K562 (cell line): ENCODE data around the gene SMG6. TPM values are rescaled to one million over a fixed set of nuclear protein-coding genes. Genes with fewer than 3 reads are reported as not detected.

Source experiments
- ATAC-seq: fragments of 200-7000 bp; cut with Tn5 transposase; 3 replicates; pipeline ENCODE4 v1.9.1; 2020; ENCODE audit warnings: moderate library complexity
- BruUV-seq: library from RNA; stranded (reverse); fragments of 400-500 nt; replicated peaks from 2 replicates; lab custom pipeline; 2021; lab: Mats Ljungman, UMichigan
- CTCF ChIA-PET: fragments of 300-600 bp; formaldehyde crosslinking; extraction: SDS; loops from one replicate; lab custom pipeline; 2021; ENCODE audit warnings: low intra/inter-chr PET ratio; lab: Yijun Ruan, JAX
- POLR2A ChIA-PET: fragments of 300-600, 350-650 bp; sonication (Branson Sonifier 250); formaldehyde crosslinking; extraction: SDS; loops from one replicate; lab custom pipeline; 2021; ENCODE audit warnings: antibody characterized with exemption, inconsistent platforms; lab: Yijun Ruan, JAX
- DNase-seq, 4 experiments: peaks; one replicate each; pipeline versions ENCODE4 v3.0.0 to v3.0.0-alpha.2; 2011 to 2018; ENCODE audit warnings: low spot score in 3 of 4, mixed read lengths in 3 of 4; ENCODE audit errors: extremely low read depth in 1 of 4
- FAIRE-seq: peaks from 2 replicates; lab custom pipeline; 2011; peaks lifted over from hg19 to GRCh38; lab: Jason Lieb, UNC
- H2AFZ ChIP-seq: 2 replicates; pipeline ENCODE4 v1.6.0; 2011; ENCODE audit warnings: low read depth, low read length, control low read depth, inconsistent platforms
- H3K27ac ChIP-seq: fragments of 200-600 bp; 3 replicates; pipeline ENCODE4 v1.8.0; 2011; ENCODE audit warnings: low read depth, mild to moderate bottlenecking, control low read depth, inconsistent platforms, low read length, moderate library complexity, mixed read lengths; ENCODE audit errors: extremely low read depth
- H3K27me3 ChIP-seq, 2 experiments: fragments of 300-600 bp in 1 of 2; 2 replicates in 1 of 2; 3 replicates in 1 of 2; pipeline versions ENCODE4 v1.6.0 to v1.8.0; 2011; ENCODE audit warnings: inconsistent platforms in 2 of 2, low read length in 2 of 2, mild to moderate bottlenecking in 1 of 2, mixed read lengths in 1 of 2, moderate library complexity in 1 of 2; ENCODE audit not compliant: control insufficient read depth in 2 of 2, insufficient read depth in 2 of 2
- H3K36me3 ChIP-seq: fragments of 300-600 bp; 3 replicates; pipeline ENCODE4 v1.8.0; 2011; ENCODE audit warnings: mild to moderate bottlenecking, low read length, inconsistent platforms; ENCODE audit not compliant: control insufficient read depth, insufficient read depth
- H3K4me1 ChIP-seq, 2 experiments: fragments of 200-600 bp in 1 of 2; replicated peaks in 1 of 2; 2 replicates in 1 of 2; 3 replicates in 1 of 2; pipeline versions ENCODE4 v1.5.1 to v1.8.0; 2011; ENCODE audit warnings: inconsistent platforms in 2 of 2, low read length in 2 of 2, mild to moderate bottlenecking in 1 of 2, mixed read lengths in 1 of 2, moderate library complexity in 1 of 2; ENCODE audit not compliant: control insufficient read depth in 2 of 2, insufficient read depth in 2 of 2
- H3K4me2 ChIP-seq: 2 replicates; pipeline ENCODE4 v1.6.1; 2011; ENCODE audit warnings: low read length, control low read depth, inconsistent platforms, mixed read lengths; ENCODE audit not compliant: insufficient read depth
- H3K4me3 ChIP-seq: fragments of 200-600 bp; sonication (generic), shearing (Covaris generic); 2 replicates; pipeline ENCODE4 v1.5.1; 2016; ENCODE audit warnings: control low read depth, inconsistent platforms
- H3K79me2 ChIP-seq: fragments of 200-600 bp; 3 replicates; pipeline ENCODE4 v1.8.0; 2011; ENCODE audit warnings: low read length, inconsistent platforms; ENCODE audit not compliant: control insufficient read depth, insufficient read depth
- H3K9ac ChIP-seq, 2 experiments: 2 replicates each; pipeline versions ENCODE4 v1.6.0 to v1.6.1; 2011; ENCODE audit warnings: low read depth in 2 of 2, low read length in 2 of 2, control low read depth in 1 of 2, inconsistent platforms in 1 of 2, mild to moderate bottlenecking in 1 of 2, mixed read lengths in 1 of 2; ENCODE audit not compliant: insufficient read depth in 1 of 2
- H3K9me1 ChIP-seq: one replicate; pipeline ENCODE4 v1.6.0; 2011; ENCODE audit warnings: inconsistent platforms, mild to moderate bottlenecking, low read length, moderate library complexity; ENCODE audit not compliant: control insufficient read depth, insufficient read depth
- H3K9me3 ChIP-seq: replicated peaks from 2 replicates; pipeline ENCODE4 v1.5.1; 2011; ENCODE audit warnings: low read depth, low read length, inconsistent platforms; ENCODE audit not compliant: control insufficient read depth, insufficient read depth
- H4K20me1 ChIP-seq: replicated peaks from 2 replicates; pipeline ENCODE4 v1.6.1; 2011; ENCODE audit warnings: low read length, inconsistent platforms, mixed read lengths; ENCODE audit not compliant: control insufficient read depth, insufficient read depth
- ARID1B ChIP-seq: fragments of 450-650 bp; IDR thresholded peaks from 2 replicates; pipeline ENCODE4 v1.6.1; 2016; ENCODE audit warnings: antibody characterized with exemption, mild to moderate bottlenecking, inconsistent platforms
- CBX1 ChIP-seq: sonication (generic); IDR thresholded peaks from 2 replicates; pipeline ENCODE4 v1.6.1; 2016; ENCODE audit warnings: antibody characterized with exemption, low read depth, mild to moderate bottlenecking
- DDX20 ChIP-seq: fragments of 450-650 bp; IDR thresholded peaks from 2 replicates; pipeline ENCODE4 v1.6.1; 2016; ENCODE audit warnings: missing genetic modification characterization, low read depth, mild to moderate bottlenecking, missing compliant biosample characterization, moderate library complexity
- E2F8 ChIP-seq: fragments of 450-650 bp; IDR thresholded peaks from 2 replicates; pipeline ENCODE4 v1.7.1; 2018; ENCODE audit warnings: mild to moderate bottlenecking, low read depth; ENCODE audit not compliant: partially characterized antibody
- GTF2F1 ChIP-seq: IDR thresholded peaks from 2 replicates; pipeline ENCODE4 v1.6.1; 2011; ENCODE audit warnings: low read depth, low read length, improper control_type of control experiment
- IFI16 ChIP-seq: fragments of 250-450 bp; sonication (Bioruptor Pico); IDR thresholded peaks from 2 replicates; pipeline ENCODE4 v2.1.2; 2022; ENCODE audit warnings: mild to moderate bottlenecking, inconsistent platforms
- MEF2A ChIP-seq: IDR thresholded peaks from 2 replicates; pipeline ENCODE4 v1.6.1; 2011; ENCODE audit warnings: low read depth, mild to moderate bottlenecking, low read length, moderate library complexity; ENCODE audit not compliant: control insufficient read depth
- NFRKB ChIP-seq: fragments of 450-650 bp; IDR thresholded peaks from 2 replicates; pipeline ENCODE4 v1.6.1; 2016; ENCODE audit warnings: low read depth
- PHB2 ChIP-seq: fragments of 450-650 bp; IDR thresholded peaks from 2 replicates; pipeline ENCODE4 v1.6.1; 2017; ENCODE audit warnings: low read depth
- PHF21A ChIP-seq: fragments of 450-650 bp; IDR thresholded peaks from 2 replicates; pipeline ENCODE4 v1.6.1; 2017; ENCODE audit warnings: low read depth, borderline replicate concordance
- RFX7 ChIP-seq: fragments of 250-450 bp; sonication (Bioruptor Pico); IDR thresholded peaks from 2 replicates; pipeline ENCODE4 v1.5.1; 2021; ENCODE audit warnings: mild to moderate bottlenecking
- SMAD4 ChIP-seq: fragments of 250-450 bp; sonication (Bioruptor Pico); conservative IDR thresholded peaks from 2 replicates; pipeline ENCODE4 v1.8.0; 2021; ENCODE audit warnings: inconsistent platforms, mild to moderate bottlenecking, moderate library complexity
- TCF15 ChIP-seq: fragments of 250-450 bp; sonication (Bioruptor Pico); IDR thresholded peaks from 2 replicates; pipeline ENCODE4 v1.8.0; 2022; ENCODE audit warnings: moderate library complexity, mild to moderate bottlenecking, inconsistent platforms
- TFAM ChIP-seq: fragments of 250-450 bp; sonication (Bioruptor Pico); conservative IDR thresholded peaks from 2 replicates; pipeline ENCODE4 v1.5.0; 2021; ENCODE audit warnings: mild to moderate bottlenecking, moderate library complexity
- ZBTB8A ChIP-seq: fragments of 450-650 bp; IDR thresholded peaks from 2 replicates; pipeline ENCODE4 v1.6.1; 2018; ENCODE audit warnings: mild to moderate bottlenecking, moderate library complexity; ENCODE audit not compliant: partially characterized antibody
- ZNF174 ChIP-seq: fragments of 250-450 bp; sonication (Bioruptor Pico); IDR thresholded peaks from 2 replicates; pipeline ENCODE4 v1.4.0; 2020; ENCODE audit warnings: mild to moderate bottlenecking
- ZSCAN32 ChIP-seq: fragments of 450-650 bp; formaldehyde crosslinking; IDR thresholded peaks from 2 replicates; pipeline ENCODE4 v1.4.0; 2020; ENCODE audit warnings: mild to moderate bottlenecking, moderate library complexity
- WGBS: fragments of 100-300 bp; shearing (Covaris generic); methylation state at CpG from one replicate; pipeline ENCODE4 v1.1.6; 2016; ENCODE audit warnings: low coverage, mixed read lengths; ENCODE audit not compliant: insufficient coverage; ENCODE audit errors: missing lambda C conversion rate; 5-methylcytosine and 5-hydroxymethylcytosine counted together
- in situ Hi-C: fragments of 300-500 bp; cut with MboI; formaldehyde crosslinking; loops from 4 replicates; pipeline ENCODE4 v1.15.0; 2018; ENCODE audit warnings: inconsistent platforms, mixed read lengths
- intact Hi-C: fragments of 100-400 bp; cut with micrococcal nuclease; formaldehyde crosslinking; loops from 2 replicates; pipeline ENCODE4 v1.14.2; 2022
- polyA plus RNA-seq, 8 experiments: library from polyadenylated mRNA; depleted of rRNA in 4 of 8; stranded (reverse) in 5 of 8; unstranded in 3 of 8; fragments of >200 nt; fragmentation: Nextera tagmentation in 2 of 8; fragmentation: Illumina TruSeq in 1 of 8; extraction: Ambion mirVana in 2 of 8; extraction: Trizol in 1 of 8; gene quantifications; 2 replicates each; pipeline versions ENCODE4 v1.2.1 to v1.2.3, GENCODE V29; 2011 to 2014; ENCODE audit warnings: inconsistent platforms in 1 of 8, missing spikeins in 1 of 8
- total RNA-seq, 7 experiments: library from RNA; depleted of rRNA in 6 of 7; stranded (reverse); fragments of >200 nt in 6 of 7; fragmentation: Illumina TruSeq in 2 of 7; extraction: Trizol in 2 of 7; gene quantifications; 2 replicates each; pipeline versions ENCODE4 v1.2.1 to v1.2.3, GENCODE V29; 2011 to 2021; ENCODE audit warnings: low replicate concordance in 1 of 7

Gene SMG6
- total and polyA plus RNA-seq, 9 of the 15 experiments (the other 6 are each of a cell fraction or from before 2014, with no cell fraction given), result 0.44 to 13.9 (median 6.0) TPM

- TF ChIP-seq PHF21A (no peak), DDX20 (tag) (no peak), IFI16 (CRISPR knock-in tag) (no peak), ZSCAN32 (CRISPR knock-in tag) (no peak), ZNF174 (CRISPR knock-in tag) (no peak)
These were observed 52.5 kb downstream of the SMG6 start (continued) for GRCh38 chr17:2251098-2251497.

- H3K4me1 ChIP-seq, result no peaks in the 10 kb centered on the region; a peak in 1 of 5 replicates
- intact Hi-C loops, result no loop called here
- ATAC-seq, result no peak
These were observed 53.2 kb downstream of the SMG6 start for GRCh38 chr17:2250140-2251095.

More at GRCh38 chr17:2250140-2251095, 53.2 kb downstream of the SMG6 start:
- no peak overlapping the region for H2AFZ ChIP-seq
- H3K9ac ChIP-seq, result no peak overlapping the region
- ChIA-PET POLR2A (interaction anchor here (0.6 to 0.9 kb wide), 2 partner anchors 16 to 371 kb away, joined by 3 to 4 read pairs; no protein-coding TSS in a partner anchor), CTCF (no interaction called here)
- no peak overlapping the region for H3K4me2 ChIP-seq
- TF ChIP-seq TFAM (CRISPR knock-in tag), result no peak
- TF ChIP-seq ARID1B, result no peak
- TF ChIP-seq MEF2A, result no peak
- no peak for TF ChIP-seq RFX7 (CRISPR knock-in tag)
- no peak for TF ChIP-seq PHB2
- no peak for TF ChIP-seq GTF2F1
- no peak for TF ChIP-seq NFRKB
- no peak for TF ChIP-seq CBX1
- TF ChIP-seq TCF15 (CRISPR knock-in tag), result no peak
- TF ChIP-seq SMAD4, result no peak
- TF ChIP-seq E2F8, result no peak
- no peak for TF ChIP-seq ZBTB8A
- no TSS peak for BruUV-seq
- H3K9me3 ChIP-seq, result no peaks in the 10 kb centered on the region
- no peak overlapping the region for H3K27ac ChIP-seq
- 93% methylated on average over 12 of the region's 12 CpGs for WGBS
- in situ Hi-C loops, result no loop called here
- DNase-seq, result no peak
- peaks cover 6% of the 10 kb centered on the region; the same call in 1 of the 3 replicates for H3K36me3 ChIP-seq
- H3K9me1 ChIP-seq, result no peaks in the 10 kb centered on the region
- H4K20me1 ChIP-seq, result no peaks in the 10 kb centered on the region
- no peaks in the 10 kb centered on the region for H3K79me2 ChIP-seq
- H3K27me3 ChIP-seq, result no peaks in the 10 kb centered on the region
- FAIRE-seq, result no peak
- H3K4me3 ChIP-seq, result no peak overlapping the region
